Kidney capillary endothelial cell (primary cell): ENCODE results near the gene OR12D1.
A peak's percentile ranks its signal among the peaks of the same experiment; 100 is the strongest.
"Not testable (repeated sequence)": the region's sequence is repeated elsewhere in the genome, so short reads cannot be mapped to it uniquely, and the experiment has no call there.

Source experiments
- DNase-seq: peaks from one replicate; pipeline ENCODE4 v3.0.0-alpha.2; 2018; ENCODE audit warnings: low spot score

The OR12D1 gene

DNA sequence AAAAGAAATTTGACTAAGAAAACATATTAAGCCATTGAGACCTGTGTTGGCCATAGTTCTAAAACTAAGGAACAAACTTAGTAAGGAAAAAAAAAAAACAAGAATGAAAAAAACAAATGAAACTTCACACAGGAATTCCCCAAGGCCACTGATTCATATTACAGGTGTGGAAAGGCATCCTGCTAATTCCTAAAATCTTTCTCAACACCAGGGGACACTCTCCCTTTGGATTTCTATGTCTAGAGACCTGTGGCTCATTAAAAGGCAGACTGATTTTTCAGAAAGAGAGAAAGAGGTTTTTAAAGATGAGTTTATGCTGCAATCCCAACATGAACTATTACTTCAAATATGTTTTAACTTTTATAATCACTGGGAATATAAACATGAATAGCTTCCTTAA is at the start of gene OR12D1:
OR12D1 (plus strand) TSS at position 341 of the 400 bp plus-strand sequence.
- DNase-seq, result no peak

- DNase-seq, result no peak
Observed at GRCh38 chr6:29368765-29369164, 46.0 kb upstream of the OR12D1 start, which contains the start of gene OR5V1. Gene OR5V1 (minus strand): TSS chr6:29368865. CDS start chr6:29356195, 12,670 bp downstream.

GRCh38 chr6:29375191-29375590 is 39.5 kb upstream of the OR12D1 start, which contains the start of gene OR12D3:
Gene OR12D3 (minus strand): TSS chr6:29375291. CDS start chr6:29375287, 4 bp downstream.
- no peak for DNase-seq

GRCh38 chr6:29376003-29376402 is 38.7 kb upstream of the OR12D1 start:
- peak; percentile 5 for DNase-seq

GRCh38 chr6:29388533-29388932 is 26.2 kb upstream of the OR12D1 start:
- DNase-seq, result no peak

DNA sequence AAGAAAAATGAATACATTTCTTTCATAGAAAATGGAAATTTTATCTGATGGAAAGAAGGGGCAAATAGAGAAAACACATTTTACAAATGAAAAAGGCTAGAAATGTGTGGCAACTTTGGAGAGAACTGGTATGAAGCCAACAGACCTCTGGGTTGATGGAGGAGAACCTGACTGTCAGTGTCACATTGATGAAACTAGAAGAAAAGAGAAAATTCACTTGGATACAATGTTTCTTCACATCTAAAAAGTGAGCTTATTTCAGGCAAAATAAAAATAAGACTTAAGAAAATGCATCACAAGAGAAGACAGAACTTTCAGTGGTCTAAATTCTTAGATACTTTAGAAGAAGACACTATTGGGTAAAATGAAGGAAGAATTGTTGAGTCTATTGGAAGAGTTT is 19.4 kb upstream of the OR12D1 start, which contains the start of gene OR12D2:
OR12D2 (plus strand) TSS at position 301 of the 400 bp plus-strand sequence. CDS start 1,069 bp downstream, outside the sequence.
- no peak for DNase-seq

GRCh38 chr6:29399525-29399924 is 15.2 kb upstream of the OR12D1 start:
- no peak for DNase-seq

GRCh38 chr6:29403801-29404200 is 10.9 kb upstream of the OR12D1 start:
- no peak for DNase-seq

GRCh38 chr6:29419516-29419915 is 4.8 kb downstream of the OR12D1 start:
- DNase-seq, result no peak

- no peak for DNase-seq
Observed at GRCh38 chr6:29424168-29424567, 9.4 kb downstream of the OR12D1 start.

- no peak for DNase-seq
Observed at GRCh38 chr6:29424575-29424974, 9.8 kb downstream of the OR12D1 start.

- DNase-seq, result no peak
Observed at GRCh38 chr6:29425075-29425474, 10.3 kb downstream of the OR12D1 start.

DNA sequence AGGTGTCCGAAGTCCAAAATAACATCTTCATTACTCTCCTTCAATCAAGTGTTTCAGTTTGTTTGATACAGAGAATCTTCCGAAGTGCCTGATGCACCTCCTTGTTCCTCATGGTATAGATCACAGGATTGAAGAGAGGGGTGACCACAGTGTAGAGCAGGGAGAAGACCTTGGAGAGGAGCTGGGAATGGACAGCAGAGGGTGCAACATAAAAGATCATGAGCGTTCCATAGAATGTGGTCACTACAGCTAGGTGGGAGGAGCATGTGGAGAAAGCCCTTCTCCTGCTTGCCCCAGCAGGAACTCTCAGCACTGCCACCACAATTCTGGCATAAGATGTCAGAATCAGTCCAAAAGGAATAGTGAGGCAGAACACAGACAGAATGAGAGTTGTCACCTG is 11.9 kb downstream of the OR12D1 start:
- no peak for DNase-seq

GRCh38 chr6:29436730-29437129 is 22.0 kb downstream of the OR12D1 start:
- not testable (repeated sequence) for DNase-seq

- no peak for DNase-seq
Observed at GRCh38 chr6:29439006-29439405, 24.3 kb downstream of the OR12D1 start, which contains the start of gene OR10C1. Gene OR10C1 (plus strand): TSS chr6:29439306. CDS start chr6:29440016, 710 bp downstream.

- no peak for DNase-seq
Observed at GRCh38 chr6:29442719-29443118, 28.0 kb downstream of the OR12D1 start.

DNA sequence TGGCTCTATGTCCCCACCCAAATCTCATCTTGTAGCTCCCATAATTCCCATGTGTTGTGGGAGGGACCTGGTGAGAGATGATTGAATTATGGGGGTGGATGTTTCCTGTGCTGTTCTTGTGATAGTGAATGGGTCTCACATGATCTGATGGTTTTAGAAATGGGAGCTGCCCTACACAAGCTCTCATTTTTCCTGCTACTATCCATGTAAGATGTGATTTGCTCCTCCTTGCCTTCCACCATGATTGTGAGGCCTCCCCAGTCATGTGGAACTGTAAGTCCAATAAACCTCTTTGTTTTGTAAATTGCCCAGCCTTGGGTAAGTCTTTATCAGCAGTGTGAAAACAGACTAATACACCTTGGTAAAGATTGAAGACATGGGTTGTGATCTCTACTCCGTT is 29.3 kb downstream of the OR12D1 start:
- not testable (repeated sequence) for DNase-seq

GRCh38 chr6:29447670-29448069 is 32.9 kb downstream of the OR12D1 start:
- DNase-seq, result no peak

DNA sequence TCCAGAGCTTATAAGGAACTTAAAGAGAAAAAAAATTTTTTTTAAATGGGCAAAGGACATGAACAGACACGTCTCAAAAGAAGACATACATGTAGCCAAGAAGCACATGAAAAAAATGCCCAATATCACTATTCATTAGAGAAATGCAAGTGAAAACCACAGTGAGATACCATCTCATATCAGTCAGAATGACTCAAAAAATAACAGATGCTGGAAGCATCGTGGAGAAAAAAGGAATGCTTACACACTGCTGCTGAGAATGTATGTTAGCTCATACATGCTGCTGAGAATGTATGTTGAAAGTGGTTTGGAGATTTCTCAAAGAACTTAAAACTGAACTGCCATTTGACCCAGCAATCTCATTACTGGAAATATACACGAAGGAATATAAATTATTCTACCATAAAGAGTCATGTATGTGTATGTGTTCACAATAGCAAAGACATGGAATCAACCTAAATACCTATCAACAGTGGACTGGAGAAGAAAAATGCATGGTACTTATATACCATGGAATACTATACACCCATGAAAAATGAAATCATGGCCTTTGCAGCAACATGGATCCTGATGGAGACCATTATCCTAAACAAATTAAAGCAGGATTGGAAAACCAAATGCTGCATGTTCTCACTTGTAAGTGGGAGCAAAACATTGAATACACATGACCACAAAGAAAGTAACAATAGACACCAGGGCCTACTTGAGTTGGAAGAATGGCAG is 36.9 kb downstream of the OR12D1 start:
- no peak for DNase-seq

DNA sequence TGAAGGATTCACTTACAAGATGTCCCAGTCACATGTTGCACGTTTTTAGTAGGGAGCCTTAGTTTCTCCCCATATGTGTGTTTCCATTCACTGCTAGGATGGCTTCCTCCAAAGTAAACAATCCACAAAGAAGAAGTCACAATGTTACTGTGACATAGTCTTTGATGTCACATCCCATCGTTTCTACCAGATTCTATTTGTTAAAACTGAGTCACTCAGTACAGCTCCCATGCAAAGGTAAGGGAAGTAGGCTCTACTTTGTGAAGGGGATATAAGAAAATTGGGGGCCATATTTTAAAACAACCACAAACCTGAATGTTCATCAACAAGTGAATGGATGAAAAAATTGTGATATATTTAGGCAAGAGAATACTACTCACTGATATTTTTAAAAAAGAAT is 42.2 kb downstream of the OR12D1 start, which contains the start of the genes OR11A1 and OR2H1:
OR11A1 (minus strand) TSS at position 101 of the 400 bp plus-strand sequence. CDS start 29,430 bp downstream, outside the sequence.
OR2H1 (plus strand) TSS at position 185 of the 400 bp plus-strand sequence. CDS start 4,615 bp downstream, outside the sequence.
- no peak for DNase-seq

DNA sequence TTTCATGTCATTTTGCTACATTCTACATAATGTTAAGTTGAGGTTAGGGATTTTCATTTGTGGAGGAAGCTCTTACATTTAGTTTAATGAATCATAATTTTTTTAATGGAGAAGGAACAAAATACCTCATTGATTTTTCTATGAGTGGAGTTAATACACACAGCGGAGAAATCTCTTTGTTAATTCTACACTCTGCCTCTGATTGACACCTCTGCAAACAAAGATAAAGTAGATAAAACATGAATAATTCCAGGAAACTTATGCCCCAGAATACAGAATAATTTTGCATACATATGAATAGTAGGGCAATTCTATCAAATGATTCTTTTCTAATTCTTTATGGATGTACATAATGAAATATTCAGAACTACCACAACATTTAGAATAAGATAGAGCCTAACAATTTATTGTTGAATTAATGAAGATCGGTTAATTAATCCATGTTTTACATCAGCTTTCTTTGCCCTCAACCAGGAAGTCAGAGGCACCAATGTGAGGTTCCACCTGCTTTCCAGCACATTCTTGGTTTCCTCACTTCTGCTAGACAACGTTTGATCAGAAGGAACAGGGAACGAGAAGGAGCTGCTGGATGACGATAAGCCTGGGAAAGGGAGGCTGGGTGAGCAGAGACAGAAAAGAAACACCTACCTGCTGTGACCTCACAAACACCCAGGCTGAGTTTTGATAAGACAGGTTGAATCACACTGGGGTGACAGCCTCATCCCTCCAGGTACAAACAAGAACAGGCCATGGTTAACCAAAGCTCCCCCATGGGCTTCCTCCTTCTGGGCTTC is 46.5 kb downstream of the OR12D1 start:
- DNase-seq, result no peak

- DNase-seq, result no peak
Observed at GRCh38 chr6:29462022-29462421, 47.3 kb downstream of the OR12D1 start.

- no peak for DNase-seq
Observed at GRCh38 chr6:29465279-29465678, 50.6 kb downstream of the OR12D1 start.
